Activated T-cell treated with anti-CD3 and anti-CD28 coated beads for 4 hours (primary cell): ENCODE measurements around the gene HES7.
"Not testable (repeated sequence)": the region's sequence is repeated elsewhere in the genome, so short reads cannot be mapped to it uniquely, and the experiment has no call there.

Source experiments
- DNase-seq: peaks from one replicate; pipeline ENCODE4 v3.0.0-alpha.2; 2020

HES7 gene

GRCh38 chr17:8123695-8124349 is at the start of gene HES7:
TSS of gene HES7 (minus strand) at chr17:8124106. CDS start at chr17:8124084, 22 bp downstream.
- DNase-seq = no peak

- peak; percentile 73 for DNase-seq
Measured at GRCh38 chr17:8173056-8173870, 49.4 kb upstream of the HES7 start.

- not testable (repeated sequence) for DNase-seq
Measured at GRCh38 chr17:8170186-8170585, 46.3 kb upstream of the HES7 start.

GRCh38 chr17:8167526-8167925 is 43.6 kb upstream of the HES7 start:
- DNase-seq = no peak

- DNase-seq = no peak
Measured at GRCh38 chr17:8166731-8167130, 42.8 kb upstream of the HES7 start.

- DNase-seq = no peak
Measured at GRCh38 chr17:8164815-8165131, 40.9 kb upstream of the HES7 start.

- no peak for DNase-seq
Measured at GRCh38 chr17:8163978-8164814, 40.3 kb upstream of the HES7 start.

GRCh38 chr17:8162997-8163977 is 39.4 kb upstream of the HES7 start:
- DNase-seq = no peak

GRCh38 chr17:8162233-8162996 is 38.5 kb upstream of the HES7 start, which contains the start of gene VAMP2:
TSS of gene VAMP2 (minus strand) at chr17:8162948. CDS start at chr17:8162879, 69 bp downstream.
- DNase-seq = peak; percentile 71

GRCh38 chr17:8161289-8162232 is 37.7 kb upstream of the HES7 start:
- DNase-seq = no peak

- DNase-seq = no peak
Measured at GRCh38 chr17:8160741-8161221, 36.9 kb upstream of the HES7 start.

GRCh38 chr17:8160224-8160577 is 36.3 kb upstream of the HES7 start:
- DNase-seq = no peak

- no peak for DNase-seq
Measured at GRCh38 chr17:8159459-8160223, 35.7 kb upstream of the HES7 start.

GRCh38 chr17:8159032-8159400 is 35.1 kb upstream of the HES7 start:
- DNase-seq = no peak

GRCh38 chr17:8158267-8159031 is 34.5 kb upstream of the HES7 start:
- peak; percentile 85 for DNase-seq

GRCh38 chr17:8156246-8156992 is 32.5 kb upstream of the HES7 start:
- peak; percentile 100 for DNase-seq

- no peak for DNase-seq
Measured at GRCh38 chr17:8155996-8156245, 32.0 kb upstream of the HES7 start.
